Lower leg skin (tissue), 3 donors: ENCODE results near the gene MARCKS.

Experiments used
- CTCF ChIP-seq, 3 donors: fragments of 450-650 bp; IDR thresholded peaks; one replicate each; pipeline ENCODE4 v1.5.1; 2016; ENCODE audit warnings: antibody characterized with exemption in 3 of 3, mild to moderate bottlenecking in 3 of 3, moderate library complexity in 2 of 3
- POLR2A ChIP-seq, 2 donors: fragments of 450-650 bp; IDR thresholded peaks; one replicate each; pipeline ENCODE4 v1.6.1; 2016 to 2017; ENCODE audit warnings: antibody characterized with exemption in 2 of 2, mild to moderate bottlenecking in 1 of 2, moderate library complexity in 1 of 2

GRCh38 chr6:113848811-113849210 lies 8.3 kb upstream of the MARCKS start:
- no peak for TF ChIP-seq CTCF (IDR thresholded peaks at IDR 0.05)
- no peak for TF ChIP-seq POLR2A (IDR thresholded peaks at IDR 0.05)
